NCI-H2227 treated with DMSO at 0.1 percent for 48 hours (cell line): ENCODE results near the gene ORMDL1.
A peak's percentile ranks its signal among the peaks of the same experiment; 100 is the strongest.

Experiments
- DNase-seq: peaks from one replicate; lab custom pipeline; 2025; lab: John Stamatoyannopoulos, UW

The ORMDL1 gene, protein sequence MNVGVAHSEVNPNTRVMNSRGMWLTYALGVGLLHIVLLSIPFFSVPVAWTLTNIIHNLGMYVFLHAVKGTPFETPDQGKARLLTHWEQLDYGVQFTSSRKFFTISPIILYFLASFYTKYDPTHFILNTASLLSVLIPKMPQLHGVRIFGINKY

DNA sequence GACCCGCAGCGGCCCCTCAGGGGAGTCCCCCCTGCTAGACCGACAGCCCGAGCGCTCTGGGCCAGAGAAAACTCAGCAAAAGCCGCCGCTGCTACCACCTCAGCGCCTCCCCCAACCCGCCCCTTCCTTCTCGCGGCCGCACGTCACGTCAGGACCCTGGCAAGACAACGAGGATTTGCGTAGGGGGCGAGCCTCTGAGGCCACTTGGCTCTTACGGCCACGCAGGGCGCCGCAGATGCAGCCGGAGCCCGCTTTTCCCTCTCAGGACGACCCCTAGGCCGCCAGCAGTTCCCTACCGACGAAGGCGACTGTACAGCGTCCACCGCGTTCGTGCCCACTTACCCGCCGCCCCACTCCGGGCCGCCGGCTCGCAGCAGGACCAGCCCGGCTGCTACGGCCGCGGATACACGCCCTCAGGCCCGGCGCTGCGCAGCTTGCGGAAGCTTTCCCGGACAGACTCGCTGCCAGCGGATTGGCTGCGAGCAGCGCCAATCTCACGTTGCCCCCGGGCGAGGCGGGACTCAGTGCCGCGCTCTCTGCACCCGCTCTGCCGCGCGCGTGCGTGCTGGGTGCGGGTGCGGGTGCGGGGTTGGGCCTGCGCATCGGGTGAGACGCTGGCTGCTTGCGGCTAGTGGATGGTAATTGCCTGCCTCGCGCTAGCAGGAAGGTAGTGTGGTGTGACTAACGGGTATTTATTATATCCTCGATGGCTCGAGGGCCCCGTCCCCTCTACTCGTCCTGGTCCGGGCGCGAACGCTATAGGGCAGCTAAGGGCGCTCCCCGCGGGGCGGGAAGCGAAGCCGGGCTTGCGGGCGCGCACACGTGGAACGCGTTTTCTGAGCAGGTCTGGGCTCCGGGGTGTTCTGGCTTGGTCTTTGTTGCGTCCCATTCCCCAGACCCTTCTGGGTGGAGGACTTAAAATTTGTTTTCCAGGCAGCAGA, at the start of gene ORMDL1, which contains the start of gene PMS1:
TSS of gene ORMDL1 (minus strand) at position 413 of the 941 bp plus-strand sequence. CDS start 1,744 bp downstream, outside the sequence.
TSS of gene PMS1 (plus strand) at position 524 of the 941 bp plus-strand sequence. CDS start 7,360 bp downstream, outside the sequence.
- peak; percentile 97 for DNase-seq

DNA sequence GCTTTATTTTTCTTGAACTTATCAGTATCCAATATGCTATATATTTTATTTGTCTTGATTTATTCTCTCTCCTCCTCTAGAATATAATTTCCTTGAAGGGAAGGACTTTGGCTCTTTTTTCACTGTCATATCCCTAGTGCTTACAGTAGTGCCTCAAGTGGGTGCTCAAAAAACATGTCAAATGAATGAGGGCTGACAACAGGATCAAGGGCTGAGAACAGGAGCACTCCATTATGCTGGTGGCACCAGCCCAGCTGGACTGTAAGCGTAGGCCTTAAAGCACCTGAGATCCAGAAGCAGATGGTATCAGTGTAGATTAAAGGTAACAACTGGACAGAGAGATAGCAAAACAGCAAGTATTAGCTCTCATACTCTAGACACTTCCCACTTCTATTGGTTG, 46.4 kb upstream of the ORMDL1 start:
- no peak for DNase-seq

DNA sequence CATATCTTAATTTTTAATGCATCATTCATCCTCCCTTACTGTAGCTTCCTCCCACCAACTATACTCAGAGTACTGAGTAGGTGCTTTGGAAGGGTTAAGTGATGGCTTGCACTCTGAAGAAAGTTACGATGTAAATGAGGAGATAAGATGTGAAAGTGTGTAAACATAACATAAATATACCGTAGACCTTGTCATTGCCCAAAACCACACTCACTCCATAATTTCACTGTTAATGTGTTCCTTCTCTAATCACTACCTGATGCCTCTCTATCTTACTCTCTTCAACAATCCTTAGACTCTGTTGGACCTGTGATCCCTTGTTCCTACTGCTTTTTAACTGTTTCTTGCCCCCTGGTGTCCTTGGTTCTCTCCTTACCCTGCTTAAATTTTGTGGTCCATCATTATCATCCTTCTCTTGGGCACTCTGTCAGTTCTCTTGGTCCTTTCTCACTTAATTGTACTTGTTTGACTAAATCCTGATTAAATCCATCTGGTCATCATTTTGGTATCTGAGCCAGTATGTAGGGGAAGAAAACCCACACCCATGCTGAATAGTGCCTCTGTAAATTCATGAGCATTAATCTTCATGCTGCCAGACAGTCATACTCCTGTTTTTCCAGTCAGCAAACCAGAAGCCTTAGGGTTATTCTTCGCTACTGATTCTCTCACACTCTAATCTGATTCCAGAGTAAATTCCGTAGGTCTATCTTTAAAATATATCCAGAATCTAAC, 45.1 kb upstream of the ORMDL1 start:
- DNase-seq = no peak

DNA sequence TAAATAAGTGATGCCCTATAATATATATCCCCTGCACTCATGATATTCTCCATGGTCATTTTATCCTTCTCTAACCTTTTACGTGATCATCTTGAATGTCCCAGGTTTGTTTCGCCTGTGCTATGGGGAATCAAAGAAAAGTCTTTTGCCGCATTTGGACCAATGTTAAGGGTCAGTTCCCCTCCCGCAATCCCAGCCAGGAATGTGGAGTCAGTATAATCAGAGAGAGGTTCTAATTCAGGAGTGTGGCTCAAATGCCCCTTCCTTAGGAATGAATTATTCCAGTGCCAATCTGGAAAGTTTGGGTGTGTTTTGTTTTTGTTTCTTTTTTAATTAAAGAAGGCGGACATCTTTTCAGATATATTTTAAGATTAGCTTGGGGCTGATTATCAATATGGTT, 41.9 kb upstream of the ORMDL1 start:
- DNase-seq = no peak

DNA sequence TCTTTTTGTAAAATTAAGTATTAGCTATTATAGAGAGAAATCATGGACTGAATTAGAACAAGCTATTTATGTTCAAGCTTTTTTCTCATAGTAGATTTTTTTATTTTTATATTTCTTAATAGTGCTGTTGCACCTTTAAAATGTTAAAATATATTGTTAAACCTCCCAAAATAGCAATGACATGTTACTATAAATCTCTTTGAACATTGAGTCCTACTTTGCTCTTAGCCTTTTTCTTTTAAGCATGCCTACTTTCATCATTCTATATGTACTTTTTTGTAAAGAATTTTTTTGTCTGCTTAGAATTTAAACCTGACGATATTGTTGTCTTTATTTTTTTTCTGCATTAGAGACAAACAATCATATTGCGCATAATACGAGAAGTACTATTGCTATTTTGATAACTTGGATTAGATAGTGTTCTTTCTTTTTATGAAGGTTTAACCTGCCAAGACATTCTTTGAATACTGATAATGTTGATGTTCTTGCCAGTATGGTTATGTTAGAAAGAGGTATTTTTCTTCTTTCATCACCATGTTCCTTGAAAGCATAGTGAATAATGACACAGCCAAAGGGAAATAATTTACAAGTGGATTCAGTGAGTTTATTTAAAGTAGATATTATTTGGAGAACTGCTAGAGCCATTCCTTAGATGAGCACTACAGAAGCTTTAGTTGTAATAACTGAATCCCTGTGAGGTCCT, 40.7 kb upstream of the ORMDL1 start:
- no peak for DNase-seq

DNA sequence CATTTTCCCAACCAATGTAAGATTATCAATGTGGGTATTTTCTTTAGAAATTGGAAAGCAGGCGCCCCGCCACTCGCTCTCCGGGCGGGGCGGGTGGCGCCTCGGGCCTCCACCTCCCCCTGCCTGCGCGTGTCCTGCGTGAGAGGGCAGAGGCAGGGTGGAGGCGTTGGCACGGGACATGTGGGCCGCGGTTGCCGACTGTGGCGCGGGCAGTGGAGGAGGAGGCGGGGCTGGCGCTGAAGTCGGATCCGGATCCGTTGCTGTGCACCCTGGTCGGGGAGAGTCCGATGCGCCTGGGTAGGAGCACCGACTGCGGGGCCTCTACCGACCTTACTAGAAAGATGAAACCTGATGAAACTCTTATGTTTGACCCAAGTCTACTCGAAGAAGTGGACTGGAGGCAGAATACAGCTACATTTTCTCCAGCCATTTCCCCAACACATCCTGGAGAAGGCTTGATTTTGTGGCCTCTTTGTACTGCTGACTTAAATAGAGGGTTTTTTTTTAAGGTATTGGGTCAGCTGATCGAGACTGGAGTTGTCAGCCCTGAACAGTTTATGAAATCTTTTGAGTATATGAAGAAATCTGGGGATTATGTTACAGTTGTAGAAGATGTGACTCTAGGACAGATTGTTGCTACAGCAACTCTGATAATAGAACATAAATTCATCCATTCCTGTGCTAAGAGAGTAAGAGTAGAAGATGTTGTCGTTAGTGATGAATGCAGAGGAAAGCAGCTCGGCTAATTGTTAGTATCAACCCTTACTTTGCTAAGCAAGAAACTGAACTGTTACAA, 38.0 kb upstream of the ORMDL1 start:
- DNase-seq = no peak

DNA sequence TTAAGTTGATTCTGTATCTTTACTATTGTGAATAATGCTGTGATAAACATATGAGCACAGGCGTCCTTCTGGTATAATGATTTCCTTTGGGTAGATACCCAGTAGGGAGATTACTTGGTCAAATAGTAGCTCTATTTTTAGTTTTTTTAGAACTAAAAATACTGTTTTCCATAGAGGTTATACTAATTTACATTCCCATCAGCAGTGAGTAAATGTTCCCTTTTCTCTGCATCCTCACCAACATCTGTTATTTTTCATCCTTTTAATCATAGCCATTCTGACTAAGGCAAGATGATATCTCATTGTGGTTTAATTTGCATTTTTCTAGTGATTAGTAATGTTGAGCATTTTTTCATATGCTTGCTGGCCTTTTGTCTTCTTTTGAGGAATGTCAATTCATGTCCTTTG, 35.2 kb upstream of the ORMDL1 start:
- no peak for DNase-seq

DNA sequence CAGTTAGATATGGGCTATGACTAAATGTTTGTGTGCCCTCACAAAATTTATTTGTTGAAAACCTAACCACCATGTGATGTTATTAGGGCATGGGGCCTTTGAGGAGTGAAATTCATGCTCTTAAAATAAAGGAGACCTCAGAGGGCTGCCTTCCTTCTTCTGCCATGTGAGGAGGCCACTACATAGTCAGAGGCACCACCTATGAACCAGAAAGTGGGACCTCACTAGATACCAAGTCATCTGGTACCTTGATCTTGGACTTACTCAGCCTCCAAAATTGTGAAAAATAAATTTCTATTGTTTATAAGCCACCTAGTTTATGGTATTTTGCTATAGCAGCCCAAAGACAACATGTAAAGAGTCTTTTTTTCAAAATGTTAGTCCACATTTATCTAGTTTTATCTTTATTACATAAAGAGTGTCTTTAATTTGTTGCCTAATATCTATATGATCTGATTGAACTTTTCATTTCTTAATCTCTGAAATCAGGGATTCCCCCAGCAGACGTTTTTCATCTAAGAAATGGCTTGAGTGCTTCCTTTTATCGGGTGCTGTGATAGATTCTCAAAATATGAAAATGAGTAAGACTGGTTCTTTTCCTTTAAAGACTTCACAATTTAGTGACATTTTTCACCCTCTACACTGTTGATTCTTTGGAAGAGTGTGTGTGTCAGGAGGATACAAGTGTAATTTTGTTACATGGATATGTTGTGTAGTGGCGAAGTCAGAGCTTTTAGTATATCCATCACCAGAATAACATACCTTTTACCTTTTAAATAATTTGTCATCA, 34.3 kb upstream of the ORMDL1 start:
- no peak for DNase-seq

DNA sequence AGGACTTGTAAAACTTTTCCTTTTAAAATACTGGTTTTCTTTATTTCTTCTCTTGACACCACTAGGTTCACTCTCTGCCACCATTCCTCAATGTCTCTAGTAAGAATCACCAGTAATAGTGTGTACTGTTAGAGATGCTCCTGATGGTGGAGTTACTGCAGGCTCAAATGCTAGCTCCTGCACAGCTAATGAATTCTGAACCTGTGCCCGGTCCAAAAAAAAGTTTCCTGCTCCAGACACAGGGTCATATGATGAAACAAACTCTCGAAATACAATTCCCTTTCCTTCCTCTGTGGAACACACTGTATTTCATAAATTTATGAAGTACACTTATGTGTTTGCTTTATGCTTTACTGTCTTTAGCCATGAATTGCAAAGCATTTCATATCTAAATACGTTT, 19.3 kb upstream of the ORMDL1 start:
- no peak for DNase-seq

DNA sequence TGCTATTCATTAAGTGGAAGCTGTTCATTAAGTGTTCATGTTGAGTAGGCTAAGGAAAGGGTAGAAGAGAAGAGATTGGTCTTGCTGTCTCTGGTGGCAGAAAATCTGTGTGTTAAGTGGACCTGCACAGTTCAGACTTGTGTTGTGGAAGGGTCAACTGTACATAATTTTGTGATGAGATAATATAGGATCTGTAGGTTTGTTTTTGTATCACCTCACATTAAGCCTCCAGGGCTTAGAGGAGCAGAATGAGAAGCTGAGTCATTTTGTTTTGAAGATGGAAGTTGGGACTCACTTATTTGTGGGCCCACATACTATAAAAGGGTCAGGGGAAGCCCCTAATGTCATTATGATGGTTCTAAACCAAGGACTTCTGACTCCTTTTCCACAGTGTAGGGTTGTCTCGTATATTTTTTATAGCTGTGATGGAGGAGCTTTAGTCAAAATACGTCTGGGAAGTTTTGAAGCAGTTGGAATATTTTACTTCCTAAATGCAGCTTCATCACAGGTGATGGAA, 18.3 kb upstream of the ORMDL1 start:
- no peak for DNase-seq

DNA sequence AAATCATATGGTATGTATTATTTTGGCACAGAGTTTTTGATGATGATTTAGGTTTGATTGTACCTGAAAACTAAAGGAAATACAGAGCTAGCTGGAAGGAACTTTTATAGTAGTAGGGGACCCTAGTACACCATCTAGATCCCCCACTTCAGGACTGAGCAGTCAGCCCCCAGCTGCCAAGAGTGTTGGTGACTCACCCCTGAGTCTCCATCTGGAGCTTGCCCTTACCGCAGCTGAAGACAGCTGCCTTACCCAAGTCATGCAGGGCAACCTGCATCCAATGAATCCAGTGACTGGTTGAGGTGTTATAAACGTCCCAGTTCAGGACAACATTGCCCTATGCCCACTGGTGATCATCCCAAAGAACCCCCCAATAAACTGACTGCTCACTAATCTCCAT, 15.4 kb upstream of the ORMDL1 start:
- no peak for DNase-seq

DNA sequence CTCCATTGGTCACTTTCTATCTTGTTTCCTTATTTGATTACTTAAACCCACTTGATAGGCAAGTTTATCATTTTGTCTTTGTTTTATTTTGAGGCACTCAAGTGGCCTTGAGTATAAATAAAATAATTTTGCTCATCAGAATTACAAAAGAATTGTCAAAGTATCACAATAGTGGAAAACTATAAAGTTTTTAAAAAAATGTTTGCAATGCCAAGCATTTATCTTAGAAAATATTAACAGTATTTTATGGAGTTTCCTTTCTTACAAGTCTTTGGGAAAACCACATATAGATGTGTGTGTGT, 14.8 kb upstream of the ORMDL1 start:
- no peak for DNase-seq

DNA sequence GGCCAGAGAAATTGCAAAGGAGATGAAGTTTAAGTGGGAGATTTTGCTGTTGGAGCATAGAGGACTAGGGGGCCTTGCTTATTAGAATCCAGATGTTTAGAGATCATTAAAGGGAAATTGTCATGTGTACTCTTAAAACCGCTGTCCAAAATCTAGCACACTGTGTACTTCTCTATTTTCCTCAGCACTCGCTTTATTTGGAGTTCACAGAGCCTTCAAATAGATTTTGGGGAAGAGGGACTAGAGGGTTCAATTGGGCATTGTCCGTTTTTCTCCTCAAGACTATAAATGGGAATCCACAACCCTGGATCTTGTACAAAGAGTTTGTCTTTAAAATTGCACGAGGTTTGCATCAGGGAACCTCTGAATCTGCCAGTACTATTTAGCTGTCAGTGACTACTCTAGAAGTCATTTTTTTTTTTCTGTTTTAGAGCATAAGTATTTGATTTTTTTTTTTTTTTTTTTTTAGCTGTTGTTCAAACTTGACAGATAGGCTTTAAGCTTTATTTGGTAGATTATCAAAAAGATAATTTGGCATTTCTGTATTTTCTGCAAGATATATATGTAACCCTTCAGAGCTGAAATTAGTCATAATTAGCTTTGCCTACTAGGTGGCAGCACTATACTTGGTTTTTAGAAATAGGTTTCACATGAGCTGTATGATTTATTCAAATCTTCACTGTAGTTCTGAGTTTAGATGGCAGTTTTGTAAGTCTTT, 14.3 kb upstream of the ORMDL1 start:
- peak; percentile 11 for DNase-seq

DNA sequence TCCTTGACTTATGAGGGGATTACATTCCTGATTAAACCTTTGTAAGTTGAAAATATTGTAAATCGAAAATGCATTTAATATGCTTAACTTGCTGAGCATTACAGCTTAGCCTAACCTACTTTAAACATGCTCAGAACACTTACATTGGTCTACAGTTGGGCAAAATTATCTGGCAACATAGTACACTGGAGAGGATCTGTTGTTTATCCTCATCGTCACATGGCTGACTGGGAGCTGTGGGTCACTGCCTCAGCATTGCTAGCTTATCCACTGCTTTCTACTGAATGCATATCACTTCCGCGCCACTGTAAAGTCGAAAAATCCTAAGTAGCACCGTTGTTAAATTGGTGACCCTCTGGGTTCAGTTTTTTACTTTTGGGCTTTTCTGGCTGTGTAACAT, 13.8 kb upstream of the ORMDL1 start:
- DNase-seq = no peak

DNA sequence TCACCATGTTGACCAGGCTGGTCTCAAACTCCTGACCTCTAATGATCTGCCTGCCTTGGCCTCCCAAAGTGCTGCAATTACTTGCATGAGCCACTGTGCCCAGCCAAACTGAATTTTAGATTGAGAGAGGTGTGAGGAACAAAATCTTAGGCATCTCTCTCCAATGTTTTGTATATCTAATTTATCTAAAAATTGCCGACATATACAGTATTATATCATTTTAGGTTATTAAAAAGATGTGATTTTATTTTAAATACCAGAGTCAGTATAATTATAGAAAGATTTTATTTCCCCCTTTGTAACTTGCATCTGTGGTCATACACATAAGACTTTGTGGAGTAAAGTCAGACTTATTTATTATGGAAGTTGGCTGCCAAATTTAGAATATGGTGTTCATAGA, 10.2 kb upstream of the ORMDL1 start:
- no peak for DNase-seq

DNA sequence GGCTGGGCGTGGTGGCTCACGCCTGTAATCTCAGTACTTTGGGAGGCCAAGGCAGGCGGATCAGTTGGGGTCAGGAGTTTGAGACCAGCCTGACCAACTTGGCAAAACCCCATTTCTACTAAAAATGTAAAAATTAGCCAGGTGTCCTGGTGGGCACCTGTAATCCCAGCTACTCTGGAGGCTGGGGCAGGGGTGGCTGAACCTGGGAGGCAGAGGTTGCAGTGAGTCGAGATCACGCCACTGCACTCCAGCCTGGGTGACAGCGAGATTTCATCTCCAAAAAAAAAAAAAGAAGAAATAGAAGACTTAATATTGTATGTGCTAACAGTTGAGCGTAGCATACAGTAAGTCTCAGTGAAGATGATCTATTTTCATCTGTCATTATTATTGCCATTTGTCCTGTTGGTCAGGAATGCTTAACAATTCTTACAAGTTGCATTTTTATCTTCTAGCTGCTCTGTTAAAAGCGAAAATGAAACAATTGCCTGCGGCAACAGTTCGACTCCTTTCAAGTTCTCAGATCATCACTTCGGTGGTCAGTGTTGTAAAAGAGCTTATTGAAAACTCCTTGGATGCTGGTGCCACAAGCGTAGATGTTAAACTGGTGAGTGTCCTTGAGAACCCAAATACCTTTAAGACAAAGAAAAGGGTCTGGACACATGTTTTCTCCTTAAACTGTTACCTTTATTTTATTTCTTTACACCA, 7.4 kb upstream of the ORMDL1 start:
- DNase-seq = no peak

DNA sequence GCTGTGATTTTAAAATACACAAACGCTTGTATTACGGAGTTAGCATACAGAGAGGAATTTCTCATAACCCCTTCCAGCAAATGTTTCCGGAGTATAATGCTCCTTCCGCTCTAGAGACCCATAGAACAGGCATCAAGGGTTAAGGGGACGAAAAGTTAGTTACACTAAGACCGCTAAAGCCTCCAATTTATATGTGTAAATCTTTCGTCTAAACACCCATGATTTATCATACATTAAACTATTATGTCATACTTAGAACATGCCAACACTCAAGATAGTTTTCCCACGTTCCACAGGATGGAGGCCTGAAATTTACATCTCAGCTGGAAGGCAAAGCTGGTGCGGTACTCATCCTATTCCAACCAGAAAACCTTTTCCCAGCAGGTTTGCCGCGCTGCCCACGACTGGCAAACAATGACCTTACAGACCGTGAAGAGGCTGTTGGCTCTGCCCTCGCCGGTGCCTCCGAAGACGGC, 650 bp downstream of the ORMDL1 start:
- DNase-seq = peak; percentile 69

DNA sequence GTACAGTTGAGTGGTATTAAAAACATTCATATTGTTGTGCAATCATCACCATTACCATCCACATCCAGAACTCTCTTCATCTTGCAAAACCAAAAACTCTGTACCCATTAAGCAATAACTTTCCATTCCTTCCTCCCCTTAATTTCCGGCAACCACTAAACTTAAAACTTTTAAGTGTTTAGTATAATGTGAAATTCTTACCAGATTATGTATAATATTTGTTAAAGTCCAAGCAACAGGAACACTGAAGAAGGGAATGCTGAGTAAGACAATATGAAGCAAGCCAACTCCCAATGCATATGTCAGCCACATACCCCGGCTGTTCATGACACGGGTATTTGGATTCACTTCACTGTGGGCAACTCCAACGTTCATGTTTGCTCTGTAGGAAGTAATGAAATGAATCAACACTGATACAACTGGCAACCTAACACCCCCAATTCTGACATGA, 1.9 kb downstream of the ORMDL1 start:
- no peak for DNase-seq

DNA sequence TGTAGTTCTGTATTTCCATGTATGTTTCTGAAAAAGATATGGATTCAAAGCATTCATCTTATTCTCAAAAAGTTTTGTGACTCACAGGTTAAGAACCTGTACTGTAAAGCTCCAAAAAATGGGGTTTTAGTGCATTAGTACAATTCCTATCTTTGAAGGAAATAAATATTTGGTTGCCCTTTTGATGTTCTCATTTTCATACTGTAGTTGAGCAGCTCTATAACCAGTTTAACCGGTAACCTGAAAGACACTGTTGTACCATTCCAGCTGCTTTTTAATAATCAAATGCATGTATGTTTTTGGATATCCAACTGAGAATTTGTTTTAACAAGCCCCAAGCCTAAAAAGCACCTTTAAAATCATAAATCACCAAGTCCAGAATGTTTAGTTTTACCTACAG, 11.9 kb downstream of the ORMDL1 start:
- DNase-seq = no peak
